PC-3 (cell line): Measurements from ENCODE around the gene HOXA10. TPM values are rescaled to one million over a fixed set of nuclear protein-coding genes. Genes with fewer than 3 reads are reported as not detected.
A peak's percentile ranks its signal among the peaks of the same experiment; 100 is the strongest.

Experiments used
- ATAC-seq: fragments of 200-7000 bp; cut with Tn5 transposase; 2 replicates; pipeline ENCODE4 v1.9.1; 2020; ENCODE audit warnings: mild to moderate bottlenecking, moderate library complexity
- BruUV-seq: library from RNA; stranded (reverse); fragments of 400-500 nt; replicated peaks from 2 replicates; lab custom pipeline; 2021; lab: Mats Ljungman, UMichigan
- CTCF ChIA-PET: fragments of 300-600 bp; sonication (Branson Sonifier 250); formaldehyde crosslinking; loops from one replicate; lab custom pipeline; 2022; ENCODE audit warnings: antibody characterized with exemption; lab: Charles Lee
- POLR2A ChIA-PET: fragments of 300-600 bp; sonication (Branson Sonifier 250); formaldehyde crosslinking; loops from one replicate; lab custom pipeline; 2022; ENCODE audit warnings: antibody characterized with exemption; ENCODE audit not compliant: unreplicated experiment; lab: Charles Lee
- DNase-seq: peaks from one replicate; pipeline ENCODE4 v3.0.0-alpha.2; 2015
- H2AFZ ChIP-seq: fragments of 300-600 bp; sonication (generic); 2 replicates; pipeline ENCODE4 v1.6.0; 2016; ENCODE audit warnings: antibody characterized with exemption, low read length
- H3F3A ChIP-seq: fragments of 300-600 bp; sonication (generic); one replicate; pipeline ENCODE4 v1.6.0; 2017; ENCODE audit warnings: antibody characterized with exemption, low read length, control low read depth, mild to moderate bottlenecking; ENCODE audit not compliant: unreplicated experiment
- H3K27ac ChIP-seq: fragments of 300-600 bp; sonication (generic); 2 replicates; pipeline ENCODE4 v1.5.1; 2016; ENCODE audit warnings: mild to moderate bottlenecking, low read length
- H3K27me3 ChIP-seq: fragments of 300-600 bp; sonication (generic); 2 replicates; pipeline ENCODE4 v1.6.1; 2016; ENCODE audit warnings: low read length, mixed read lengths
- H3K36me3 ChIP-seq: fragments of 300-600 bp; sonication (generic); 2 replicates; pipeline ENCODE4 v1.6.1; 2016; ENCODE audit warnings: low read depth, mixed run types, low read length, mixed read lengths
- H3K4me1 ChIP-seq: fragments of 300-600 bp; sonication (generic); 2 replicates; pipeline ENCODE4 v1.5.1; 2016; ENCODE audit warnings: low read length; ENCODE audit not compliant: insufficient read depth
- H3K4me2 ChIP-seq: fragments of 300-600 bp; sonication (generic); 2 replicates; pipeline ENCODE4 v1.6.0; 2016; ENCODE audit warnings: low read length
- H3K4me3 ChIP-seq: fragments of 300-600 bp; sonication (generic); 2 replicates; pipeline ENCODE4 v1.5.1; 2016; ENCODE audit warnings: mild to moderate bottlenecking, low read length, mixed read lengths
- H3K79me2 ChIP-seq: fragments of 300-600 bp; sonication (generic); 2 replicates; pipeline ENCODE4 v1.6.1; 2017; ENCODE audit warnings: low read length, mixed read lengths
- H3K9ac ChIP-seq: fragments of 300-600 bp; sonication (generic); 2 replicates; pipeline ENCODE4 v1.6.0; 2016; ENCODE audit warnings: mild to moderate bottlenecking, low read length
- H3K9me2 ChIP-seq: fragments of 300-600 bp; sonication (generic); replicated peaks from 2 replicates; pipeline ENCODE4 v1.6.1; 2016; ENCODE audit warnings: mixed run types, low read length, mixed read lengths
- H3K9me3 ChIP-seq: fragments of 300-600 bp; sonication (generic); 2 replicates; pipeline ENCODE4 v1.6.1; 2016; ENCODE audit warnings: low read length, mixed read lengths
- H4K20me1 ChIP-seq: fragments of 300-600 bp; sonication (generic); 2 replicates; pipeline ENCODE4 v1.6.1; 2016; ENCODE audit warnings: low read length, mixed read lengths
- CTCF ChIP-seq: fragments of 300-600 bp; sonication (generic); conservative IDR thresholded peaks from 2 replicates; pipeline ENCODE4 v1.5.1; 2017; ENCODE audit warnings: antibody characterized with exemption, low read depth, mild to moderate bottlenecking, low read length
- EZH2 ChIP-seq: fragments of 300-600 bp; sonication (generic); IDR thresholded peaks from one replicate; pipeline ENCODE4 v1.6.1; 2017; ENCODE audit warnings: antibody characterized with exemption, mild to moderate bottlenecking, low read length; ENCODE audit not compliant: unreplicated experiment
- EZH2phosphoT487 ChIP-seq: fragments of 300-600 bp; sonication (generic); IDR thresholded peaks from 2 replicates; pipeline ENCODE4 v1.6.1; 2018; ENCODE audit warnings: mild to moderate bottlenecking, antibody characterized with exemption, low read length, borderline replicate concordance
- intact Hi-C: fragments of 100-400 bp; cut with micrococcal nuclease; formaldehyde crosslinking; loops from 2 replicates; pipeline ENCODE4 v1.9.0; 2023
- total RNA-seq: library from RNA; depleted of rRNA; stranded (reverse); fragments of >200 nt; gene quantifications from 2 replicates; pipeline ENCODE4 v1.2.3, GENCODE V29; 2014

HOXA10 gene
- total RNA-seq, 1 experiment from 2014 or later, result 46.1 TPM

- H3K27ac ChIP-seq, result peak overlapping the region; percentile 53
- CTCF ChIA-PET, result interaction anchor here (0.6 to 2.3 kb wide), 4 partner anchors 8 to 843 kb away, joined by 3 to 20 read pairs (median 4); no protein-coding TSS in a partner anchor
- H3K4me2 ChIP-seq, result peak overlapping the region; percentile 99
- no peaks in the 10 kb centered on the region for H3K27me3 ChIP-seq
- peaks cover 12% of the 10 kb centered on the region; the same call in 1 of the 2 replicates for H4K20me1 ChIP-seq
- H3K4me1 ChIP-seq, result peaks cover 28% of the 10 kb centered on the region
- H3K9me2 ChIP-seq, result no peaks in the 10 kb centered on the region
- H3K9me3 ChIP-seq, result no peaks in the 10 kb centered on the region
- TF ChIP-seq CTCF (no peak), EZH2phosphoT487 (no peak), EZH2 (no peak)
- intact Hi-C loops, result loop anchor here (5.0 kb wide), 2 partner anchors 543 to 893 kb away; partner anchors contain the start of gene TAX1BP1
- ATAC-seq (no peak), DNase-seq (peak; percentile 20)
- H3K79me2 ChIP-seq, result peaks cover 95% of the 10 kb centered on the region
- peak overlapping the region; percentile 97 for H3K9ac ChIP-seq
- POLR2A ChIA-PET, result interaction anchor here (0.5 to 1.0 kb wide), 7 partner anchors 10 to 542 kb away, joined by 3 to 24 read pairs (median 4); no protein-coding TSS in a partner anchor
- H3K4me3 ChIP-seq, result peak overlapping the region; percentile 91
- no peaks in the 10 kb centered on the region for H3F3A ChIP-seq
- H2AFZ ChIP-seq, result no peak overlapping the region
- no TSS peak for BruUV-seq
- 0 out of 2 replicates have a peak, but pooled peaks cover 6% of the 10 kb centered on the region for H3K36me3 ChIP-seq
These were observed 25.0 kb upstream of the HOXA10 start for GRCh38 chr7:27198871-27199801.

GRCh38 chr7:27198138-27198841 lies 24.2 kb upstream of the HOXA10 start:
- intact Hi-C loops, result loop anchor here (5.0 kb wide), 2 partner anchors 544 to 894 kb away; partner anchors contain the start of gene TAX1BP1
- DNase-seq (peak; percentile 31), ATAC-seq (no peak)
- Histone ChIP-seq H3K9me2 (no peaks in the 10 kb centered on the region), H3F3A (no peaks in the 10 kb centered on the region), H3K4me3 (peak overlapping the region; percentile 91), H2AFZ (no peak overlapping the region), H3K9ac (peak overlapping the region; percentile 97), H3K27ac (peak overlapping the region; percentile 53), H3K27me3 (no peaks in the 10 kb centered on the region), H3K9me3 (no peaks in the 10 kb centered on the region), H4K20me1 (peaks cover 12% of the 10 kb centered on the region; the same call in 1 of the 2 replicates), H3K36me3 (0 out of 2 replicates have a peak, but pooled peaks cover 6% of the 10 kb centered on the region), H3K4me1 (peaks cover 22% of the 10 kb centered on the region), H3K4me2 (peak overlapping the region; percentile 99), H3K79me2 (peaks cover 95% of the 10 kb centered on the region)
- POLR2A ChIA-PET, result interaction anchor here (0.7 kb wide), 1 partner anchor 102 kb away, joined by 6 read pairs; no protein-coding TSS in a partner anchor
- CTCF ChIA-PET, result interaction anchor here (0.6 to 2.3 kb wide), 2 partner anchors 408 to 844 kb away, joined by 4 to 20 read pairs; no protein-coding TSS in a partner anchor
- TF ChIP-seq CTCF (no peak), EZH2phosphoT487 (no peak), EZH2 (no peak)
- BruUV-seq, result no TSS peak
